K562 (cell line): Measurements from ENCODE around the gene KEL. TPM values are rescaled to one million over a fixed set of nuclear protein-coding genes. Genes with fewer than 3 reads are reported as not detected.

Experiments used
- ATAC-seq: fragments of 200-7000 bp; cut with Tn5 transposase; 3 replicates; pipeline ENCODE4 v1.9.1; 2020; ENCODE audit warnings: moderate library complexity
- BruUV-seq: library from RNA; stranded (reverse); fragments of 400-500 nt; replicated peaks from 2 replicates; lab custom pipeline; 2021; lab: Mats Ljungman, UMichigan
- CTCF ChIA-PET: fragments of 300-600 bp; formaldehyde crosslinking; extraction: SDS; loops from one replicate; lab custom pipeline; 2021; ENCODE audit warnings: low intra/inter-chr PET ratio; lab: Yijun Ruan, JAX
- POLR2A ChIA-PET: fragments of 300-600, 350-650 bp; sonication (Branson Sonifier 250); formaldehyde crosslinking; extraction: SDS; loops from one replicate; lab custom pipeline; 2021; ENCODE audit warnings: antibody characterized with exemption, inconsistent platforms; lab: Yijun Ruan, JAX
- DNase-seq, 4 experiments: peaks; one replicate each; pipeline versions ENCODE4 v3.0.0 to v3.0.0-alpha.2; 2011 to 2018; ENCODE audit warnings: low spot score in 3 of 4, mixed read lengths in 3 of 4; ENCODE audit errors: extremely low read depth in 1 of 4
- FAIRE-seq: peaks from 2 replicates; lab custom pipeline; 2011; peaks lifted over from hg19 to GRCh38; lab: Jason Lieb, UNC
- H2AFZ ChIP-seq: 2 replicates; pipeline ENCODE4 v1.6.0; 2011; ENCODE audit warnings: low read depth, low read length, control low read depth, inconsistent platforms
- H3K27ac ChIP-seq: fragments of 200-600 bp; 3 replicates; pipeline ENCODE4 v1.8.0; 2011; ENCODE audit warnings: low read depth, mild to moderate bottlenecking, control low read depth, inconsistent platforms, low read length, moderate library complexity, mixed read lengths; ENCODE audit errors: extremely low read depth
- H3K27me3 ChIP-seq, 2 experiments: fragments of 300-600 bp in 1 of 2; 2 replicates in 1 of 2; 3 replicates in 1 of 2; pipeline versions ENCODE4 v1.6.0 to v1.8.0; 2011; ENCODE audit warnings: inconsistent platforms in 2 of 2, low read length in 2 of 2, mild to moderate bottlenecking in 1 of 2, mixed read lengths in 1 of 2, moderate library complexity in 1 of 2; ENCODE audit not compliant: control insufficient read depth in 2 of 2, insufficient read depth in 2 of 2
- H3K36me3 ChIP-seq: fragments of 300-600 bp; 3 replicates; pipeline ENCODE4 v1.8.0; 2011; ENCODE audit warnings: mild to moderate bottlenecking, low read length, inconsistent platforms; ENCODE audit not compliant: control insufficient read depth, insufficient read depth
- H3K4me1 ChIP-seq, 2 experiments: fragments of 200-600 bp in 1 of 2; replicated peaks in 1 of 2; 2 replicates in 1 of 2; 3 replicates in 1 of 2; pipeline versions ENCODE4 v1.5.1 to v1.8.0; 2011; ENCODE audit warnings: inconsistent platforms in 2 of 2, low read length in 2 of 2, mild to moderate bottlenecking in 1 of 2, mixed read lengths in 1 of 2, moderate library complexity in 1 of 2; ENCODE audit not compliant: control insufficient read depth in 2 of 2, insufficient read depth in 2 of 2
- H3K4me2 ChIP-seq: 2 replicates; pipeline ENCODE4 v1.6.1; 2011; ENCODE audit warnings: low read length, control low read depth, inconsistent platforms, mixed read lengths; ENCODE audit not compliant: insufficient read depth
- H3K4me3 ChIP-seq: fragments of 200-600 bp; sonication (generic), shearing (Covaris generic); 2 replicates; pipeline ENCODE4 v1.5.1; 2016; ENCODE audit warnings: control low read depth, inconsistent platforms
- H3K79me2 ChIP-seq: fragments of 200-600 bp; 3 replicates; pipeline ENCODE4 v1.8.0; 2011; ENCODE audit warnings: low read length, inconsistent platforms; ENCODE audit not compliant: control insufficient read depth, insufficient read depth
- H3K9ac ChIP-seq, 2 experiments: 2 replicates each; pipeline versions ENCODE4 v1.6.0 to v1.6.1; 2011; ENCODE audit warnings: low read depth in 2 of 2, low read length in 2 of 2, control low read depth in 1 of 2, inconsistent platforms in 1 of 2, mild to moderate bottlenecking in 1 of 2, mixed read lengths in 1 of 2; ENCODE audit not compliant: insufficient read depth in 1 of 2
- H3K9me1 ChIP-seq: one replicate; pipeline ENCODE4 v1.6.0; 2011; ENCODE audit warnings: inconsistent platforms, mild to moderate bottlenecking, low read length, moderate library complexity; ENCODE audit not compliant: control insufficient read depth, insufficient read depth
- H3K9me3 ChIP-seq: replicated peaks from 2 replicates; pipeline ENCODE4 v1.5.1; 2011; ENCODE audit warnings: low read depth, low read length, inconsistent platforms; ENCODE audit not compliant: control insufficient read depth, insufficient read depth
- H4K20me1 ChIP-seq: replicated peaks from 2 replicates; pipeline ENCODE4 v1.6.1; 2011; ENCODE audit warnings: low read length, inconsistent platforms, mixed read lengths; ENCODE audit not compliant: control insufficient read depth, insufficient read depth
- CC2D1A ChIP-seq: fragments of 450-650 bp; IDR thresholded peaks from 2 replicates; pipeline ENCODE4 v1.6.1; 2017; ENCODE audit warnings: mild to moderate bottlenecking
- CHD2 ChIP-seq: IDR thresholded peaks from 2 replicates; pipeline ENCODE4 v1.6.1; 2011; ENCODE audit warnings: low read depth, low read length
- MAZ ChIP-seq, 2 experiments: fragments of 450-650 bp in 1 of 2; sonication (generic) in 1 of 2; formaldehyde crosslinking; IDR thresholded peaks in 1 of 2; conservative IDR thresholded peaks in 1 of 2; 2 replicates each; pipeline versions ENCODE4 v1.4.0 to v1.5.0; 2020; ENCODE audit warnings: mild to moderate bottlenecking in 1 of 2, missing genetic modification reagents in 1 of 2
- NUFIP1 ChIP-seq: fragments of 450-650 bp; IDR thresholded peaks from 2 replicates; pipeline ENCODE4 v1.6.1; 2018; ENCODE audit not compliant: partially characterized antibody
- PHF20 ChIP-seq: fragments of 450-650 bp; IDR thresholded peaks from 2 replicates; pipeline ENCODE4 v1.6.1; 2018; ENCODE audit not compliant: partially characterized antibody
- REST ChIP-seq, 2 experiments: fragments of 450-650 bp; formaldehyde crosslinking in 1 of 2; IDR thresholded peaks; 2 replicates each; pipeline versions ENCODE4 v1.4.0 to v1.6.1; 2014 to 2020; ENCODE audit warnings: mild to moderate bottlenecking in 2 of 2, borderline replicate concordance in 1 of 2, low read depth in 1 of 2
- SFPQ ChIP-seq: fragments of 200-400 bp; formaldehyde crosslinking; IDR thresholded peaks from 2 replicates; pipeline ENCODE4 v1.6.1; 2017; ENCODE audit warnings: mild to moderate bottlenecking, low read depth, low read length, moderate library complexity
- WHSC1 ChIP-seq: IDR thresholded peaks from one replicate; pipeline ENCODE4 v1.6.1; 2012; ENCODE audit warnings: low read length, control low read depth, inconsistent platforms
- WGBS: fragments of 100-300 bp; shearing (Covaris generic); methylation state at CpG from one replicate; pipeline ENCODE4 v1.1.6; 2016; ENCODE audit warnings: low coverage, mixed read lengths; ENCODE audit not compliant: insufficient coverage; ENCODE audit errors: missing lambda C conversion rate; 5-methylcytosine and 5-hydroxymethylcytosine counted together
- in situ Hi-C: fragments of 300-500 bp; cut with MboI; formaldehyde crosslinking; loops from 4 replicates; pipeline ENCODE4 v1.15.0; 2018; ENCODE audit warnings: inconsistent platforms, mixed read lengths
- intact Hi-C: fragments of 100-400 bp; cut with micrococcal nuclease; formaldehyde crosslinking; loops from 2 replicates; pipeline ENCODE4 v1.14.2; 2022
- polyA plus RNA-seq, 8 experiments: library from polyadenylated mRNA; depleted of rRNA in 4 of 8; stranded (reverse) in 5 of 8; unstranded in 3 of 8; fragments of >200 nt; fragmentation: Nextera tagmentation in 2 of 8; fragmentation: Illumina TruSeq in 1 of 8; extraction: Ambion mirVana in 2 of 8; extraction: Trizol in 1 of 8; gene quantifications; 2 replicates each; pipeline versions ENCODE4 v1.2.1 to v1.2.3, GENCODE V29; 2011 to 2014; ENCODE audit warnings: inconsistent platforms in 1 of 8, missing spikeins in 1 of 8
- total RNA-seq, 7 experiments: library from RNA; depleted of rRNA in 6 of 7; stranded (reverse); fragments of >200 nt in 6 of 7; fragmentation: Illumina TruSeq in 2 of 7; extraction: Trizol in 2 of 7; gene quantifications; 2 replicates each; pipeline versions ENCODE4 v1.2.1 to v1.2.3, GENCODE V29; 2011 to 2021; ENCODE audit warnings: low replicate concordance in 1 of 7
- TF ChIP-seq, protein P1 (sequence below), 3 experiments: IDR thresholded peaks in 2 of 3; conservative IDR thresholded peaks in 1 of 3; 2 replicates each; pipeline ENCODE4 v1.5.1; 2011 to 2012; ENCODE audit warnings: low read length in 3 of 3, mild to moderate bottlenecking in 3 of 3, control low read depth in 2 of 3, improper control_type of control experiment in 1 of 3, inconsistent platforms in 1 of 3, low read depth in 1 of 3, mixed read lengths in 1 of 3, moderate library complexity in 1 of 3; ENCODE audit not compliant: insufficient read depth in 2 of 3

KEL gene
- total and polyA plus RNA-seq, 9 of the 15 experiments (the other 6 are each of a cell fraction or from before 2014, with no cell fraction given) = 9.0 to 47.4 (median 22.2) TPM

DNA sequence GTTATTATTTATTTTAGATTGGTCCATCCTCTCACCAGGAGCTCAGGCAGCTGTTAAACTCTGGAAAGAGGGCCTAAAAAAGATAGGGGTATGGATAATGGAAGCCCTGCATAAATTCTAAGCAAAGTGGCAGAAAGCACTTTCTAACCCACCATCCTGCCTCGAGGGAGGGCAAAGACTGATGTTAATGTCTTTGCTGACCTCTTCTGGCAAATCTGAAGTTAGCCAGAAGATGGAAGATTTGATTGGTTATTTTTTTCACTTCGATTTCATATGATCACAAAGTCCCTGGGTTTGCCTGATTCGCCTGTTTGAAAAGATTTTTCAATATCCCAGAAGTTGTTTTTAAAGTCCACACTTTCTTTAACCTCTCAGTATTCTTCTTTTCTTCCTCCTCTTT is 39.9 kb upstream of the KEL start:
- Histone ChIP-seq H3K27me3 (peaks cover 5 to 6% of the 10 kb centered on the region in 2 experiments; a peak in 4 of 5 replicates), H3K9ac (no peak overlapping the region), H3K79me2 (no peaks in the 10 kb centered on the region), H4K20me1 (no peaks in the 10 kb centered on the region), H3K27ac (no peak overlapping the region), H2AFZ (no peak overlapping the region), H3K4me3 (no peak overlapping the region), H3K4me2 (no peak overlapping the region), H3K36me3 (no peaks in the 10 kb centered on the region), H3K9me1 (no peaks in the 10 kb centered on the region), H3K4me1 (peaks cover 0 to 4% of the 10 kb centered on the region in 2 experiments; a peak in 2 of 5 replicates), H3K9me3 (no peaks in the 10 kb centered on the region)
- peak in 2 of 4 experiments; percentile 56 to 63 for DNase-seq
- no TSS peak for BruUV-seq
- in situ Hi-C loops (loop anchor here (5.0 to 25.0 kb wide), 2 partner anchors 125 to 365 kb away; no protein-coding TSS in a partner anchor), intact Hi-C loops (loop anchor here (1.0 to 5.0 kb wide), 4 partner anchors 39 to 397 kb away; partner anchors contain the start of gene KEL)
- peak; percentile 78 for ATAC-seq
- peak; percentile 77 for FAIRE-seq
- WGBS = 1% methylated on average over 3 of the region's 3 CpGs
- ChIA-PET CTCF (interaction anchor here (0.5 to 11.1 kb wide), 10 partner anchors 77 to 348 kb away, joined by 3 to 222 read pairs (median 6); partner anchors contain the start of gene EPHB6), POLR2A (interaction anchor here (1.1 to 2.0 kb wide), 3 partner anchors 123 to 213 kb away, joined by 3 to 5 read pairs (median 4); no protein-coding TSS in a partner anchor)
- TF ChIP-seq CHD2 = no peak
- TF ChIP-seq MAZ (CRISPR knock-in tag; conservative IDR thresholded peaks at IDR 0.05 in 1 of 2, IDR thresholded peaks at IDR 0.05 in 1 of 2) = 0 out of 4 replicates have a peak, but pooled peaks of 1 of the 2 experiments have one; percentile 14
- TF ChIP-seq PHF20 = no peak
- TF ChIP-seq, protein P1, sequence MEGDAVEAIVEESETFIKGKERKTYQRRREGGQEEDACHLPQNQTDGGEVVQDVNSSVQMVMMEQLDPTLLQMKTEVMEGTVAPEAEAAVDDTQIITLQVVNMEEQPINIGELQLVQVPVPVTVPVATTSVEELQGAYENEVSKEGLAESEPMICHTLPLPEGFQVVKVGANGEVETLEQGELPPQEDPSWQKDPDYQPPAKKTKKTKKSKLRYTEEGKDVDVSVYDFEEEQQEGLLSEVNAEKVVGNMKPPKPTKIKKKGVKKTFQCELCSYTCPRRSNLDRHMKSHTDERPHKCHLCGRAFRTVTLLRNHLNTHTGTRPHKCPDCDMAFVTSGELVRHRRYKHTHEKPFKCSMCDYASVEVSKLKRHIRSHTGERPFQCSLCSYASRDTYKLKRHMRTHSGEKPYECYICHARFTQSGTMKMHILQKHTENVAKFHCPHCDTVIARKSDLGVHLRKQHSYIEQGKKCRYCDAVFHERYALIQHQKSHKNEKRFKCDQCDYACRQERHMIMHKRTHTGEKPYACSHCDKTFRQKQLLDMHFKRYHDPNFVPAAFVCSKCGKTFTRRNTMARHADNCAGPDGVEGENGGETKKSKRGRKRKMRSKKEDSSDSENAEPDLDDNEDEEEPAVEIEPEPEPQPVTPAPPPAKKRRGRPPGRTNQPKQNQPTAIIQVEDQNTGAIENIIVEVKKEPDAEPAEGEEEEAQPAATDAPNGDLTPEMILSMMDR (IDR thresholded peaks at IDR 0.05 in 2 of 3, conservative IDR thresholded peaks at IDR 0.05 in 1 of 3; ENCODE audit: insufficient read depth in 2 of 3, low read depth in 1 of 3, low read length in 3 of 3) = peak; percentile 69 to 91 (median 77)
- 0 out of 2 replicates have a peak, but pooled peaks have one; percentile 41 for TF ChIP-seq CC2D1A
- TF ChIP-seq SFPQ = no peak
- peak; percentile 57 for TF ChIP-seq NUFIP1
- TF ChIP-seq WHSC1 = no peak
- TF ChIP-seq REST (IDR thresholded peaks at IDR 0.05; ENCODE audit: borderline replicate concordance) = peak; percentile 74
- TF ChIP-seq REST (CRISPR knock-in tag; IDR thresholded peaks at IDR 0.05; ENCODE audit: low read depth) = no peak
